Measurements from ENCODE around the gene KRTAP1-3.
"Not testable (repeated sequence)": the region's sequence is repeated elsewhere in the genome, so short reads cannot be mapped to it uniquely, and the experiment has no call there.

GRCh38 chr17:41034346-41034935 is at the start of gene KRTAP1-3:
- not testable (repeated sequence) for TF ChIP-seq POLR2A (IDR thresholded peaks at IDR 0.05; ENCODE audit: low read length); GATA1 (IDR thresholded peaks at IDR 0.05; ENCODE audit: low read depth, low read length)

All from erythroblast (primary cell).